GM12801 (cell line): ENCODE data around the gene RBM33.

Experiments used
- CTCF ChIP-seq: IDR thresholded peaks from one replicate; pipeline ENCODE4 v1.5.1; 2011; ENCODE audit warnings: control low read depth; ENCODE audit not compliant: insufficient read length; ENCODE audit errors: extremely low read depth

RBM33 gene

DNA sequence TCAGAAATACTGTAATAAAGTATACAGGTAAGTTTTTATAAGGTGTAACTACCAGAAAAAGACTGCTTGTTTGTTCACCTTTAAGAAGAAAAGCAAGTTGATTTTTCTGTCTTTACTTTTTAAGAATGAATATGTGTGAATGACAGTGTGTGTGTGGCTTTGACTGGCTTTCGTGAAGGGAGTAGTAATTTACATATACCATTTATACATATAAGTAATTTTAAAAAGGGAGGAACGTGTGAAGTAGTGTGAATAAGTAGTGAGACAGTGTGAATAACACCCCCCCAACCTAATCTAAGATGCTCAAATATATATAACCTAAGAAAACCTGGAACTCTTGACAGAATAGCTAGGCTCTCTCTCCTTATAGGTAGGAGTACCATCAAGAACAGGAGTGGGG, 33.2 kb downstream of the RBM33 start:
- TF ChIP-seq CTCF, result no peak

DNA sequence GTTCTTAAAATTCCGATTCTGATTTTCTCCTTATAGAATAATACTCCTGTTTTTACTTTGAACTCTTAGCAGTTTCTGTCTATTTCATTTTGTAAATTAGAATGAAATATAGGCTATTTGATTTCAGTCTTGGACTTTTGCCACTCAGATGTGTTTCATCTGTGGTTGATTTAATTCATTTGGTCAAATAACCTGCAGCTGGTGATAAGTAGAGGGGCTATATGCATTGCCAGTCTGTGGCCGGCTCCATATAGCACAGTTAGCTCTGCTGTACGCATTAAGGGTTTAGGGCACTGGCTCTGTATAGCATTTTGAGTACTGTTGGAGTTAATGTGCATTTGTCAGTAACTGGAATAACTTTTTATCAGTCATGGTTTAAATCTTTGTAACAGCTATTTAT, 35.7 kb downstream of the RBM33 start:
- no peak for TF ChIP-seq CTCF

GRCh38 chr7:155680864-155681263, 36.4 kb downstream of the RBM33 start:
- TF ChIP-seq CTCF, result no peak

DNA sequence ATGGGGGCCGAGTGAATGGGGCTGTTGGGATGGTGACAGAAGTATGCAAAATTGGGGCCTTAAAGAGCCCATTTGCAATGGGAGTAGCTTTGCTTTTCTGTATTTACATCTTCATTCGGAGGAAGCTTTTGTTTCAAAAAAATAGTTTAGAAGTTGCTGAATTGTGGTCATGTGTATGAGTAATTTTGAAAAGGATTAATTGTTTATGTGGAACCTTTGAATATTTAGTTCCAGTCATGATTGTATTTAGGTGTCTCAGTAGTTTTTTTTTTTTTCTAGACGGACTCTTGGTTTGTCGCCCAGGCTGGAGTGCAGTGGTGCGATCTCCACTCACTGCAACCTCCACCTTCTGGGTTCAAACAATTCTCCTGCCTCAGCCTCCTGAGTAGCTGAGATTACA, 37.2 kb downstream of the RBM33 start:
- no peak for TF ChIP-seq CTCF

DNA sequence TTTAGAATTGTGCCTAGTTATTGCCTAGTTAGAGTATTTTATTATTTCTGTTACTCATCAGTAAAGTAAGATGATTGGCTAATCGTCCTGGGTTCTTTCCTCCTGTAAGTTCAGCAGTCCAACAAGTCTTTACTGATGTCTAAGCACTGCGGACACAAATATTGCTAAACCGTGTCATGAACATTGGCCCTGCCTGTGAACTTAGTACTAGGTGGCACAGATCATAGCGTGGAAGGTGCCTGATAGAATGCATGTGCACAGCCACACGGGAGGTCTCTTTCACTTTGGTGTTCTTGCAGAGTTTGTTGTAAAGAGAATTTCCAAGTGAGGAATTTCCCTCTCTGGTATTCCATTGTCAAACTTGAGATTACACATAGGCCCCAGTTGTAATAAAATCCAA, 38.0 kb downstream of the RBM33 start:
- no peak for TF ChIP-seq CTCF

GRCh38 chr7:155683098-155683497, 38.6 kb downstream of the RBM33 start:
- TF ChIP-seq CTCF, result no peak

GRCh38 chr7:155683714-155684113, 39.3 kb downstream of the RBM33 start:
- TF ChIP-seq CTCF, result no peak

GRCh38 chr7:155684543-155684942, 40.1 kb downstream of the RBM33 start:
- TF ChIP-seq CTCF, result no peak
